Adipocyte (in vitro differentiated cells): ENCODE results near the gene MZB1.
A peak's percentile ranks its signal among the peaks of the same experiment; 100 is the strongest.

Source experiments
- DNase-seq: peaks from one replicate; pipeline ENCODE4 v3.0.0-alpha.2; 2015; ENCODE audit warnings: low read depth
- H3K27me3 ChIP-seq: replicated peaks from 2 replicates; pipeline ENCODE4 v1.7.0; 2013; ENCODE audit warnings: mild to moderate bottlenecking, low read length, moderate library complexity; ENCODE audit not compliant: control insufficient read depth, insufficient read depth
- H3K36me3 ChIP-seq: 2 replicates; pipeline ENCODE4 v1.7.0; 2013; ENCODE audit warnings: low read length, mild to moderate bottlenecking, moderate library complexity; ENCODE audit not compliant: control insufficient read depth, insufficient read depth, severe bottlenecking
- H3K4me1 ChIP-seq: 2 replicates; pipeline ENCODE4 v1.7.0; 2013; ENCODE audit warnings: mild to moderate bottlenecking, low read length, moderate library complexity; ENCODE audit not compliant: control insufficient read depth, insufficient read depth
- H3K4me3 ChIP-seq: 2 replicates; pipeline ENCODE4 v1.7.0; 2013; ENCODE audit warnings: mild to moderate bottlenecking, low read length, moderate library complexity
- H3K9ac ChIP-seq: 2 replicates; pipeline ENCODE4 v1.7.0; 2013; ENCODE audit warnings: mild to moderate bottlenecking, low read length, moderate library complexity
- H3K9me3 ChIP-seq: 2 replicates; pipeline ENCODE4 v1.7.0; 2013; ENCODE audit warnings: mild to moderate bottlenecking, low read length, moderate library complexity; ENCODE audit not compliant: control insufficient read depth

The MZB1 gene

DNA sequence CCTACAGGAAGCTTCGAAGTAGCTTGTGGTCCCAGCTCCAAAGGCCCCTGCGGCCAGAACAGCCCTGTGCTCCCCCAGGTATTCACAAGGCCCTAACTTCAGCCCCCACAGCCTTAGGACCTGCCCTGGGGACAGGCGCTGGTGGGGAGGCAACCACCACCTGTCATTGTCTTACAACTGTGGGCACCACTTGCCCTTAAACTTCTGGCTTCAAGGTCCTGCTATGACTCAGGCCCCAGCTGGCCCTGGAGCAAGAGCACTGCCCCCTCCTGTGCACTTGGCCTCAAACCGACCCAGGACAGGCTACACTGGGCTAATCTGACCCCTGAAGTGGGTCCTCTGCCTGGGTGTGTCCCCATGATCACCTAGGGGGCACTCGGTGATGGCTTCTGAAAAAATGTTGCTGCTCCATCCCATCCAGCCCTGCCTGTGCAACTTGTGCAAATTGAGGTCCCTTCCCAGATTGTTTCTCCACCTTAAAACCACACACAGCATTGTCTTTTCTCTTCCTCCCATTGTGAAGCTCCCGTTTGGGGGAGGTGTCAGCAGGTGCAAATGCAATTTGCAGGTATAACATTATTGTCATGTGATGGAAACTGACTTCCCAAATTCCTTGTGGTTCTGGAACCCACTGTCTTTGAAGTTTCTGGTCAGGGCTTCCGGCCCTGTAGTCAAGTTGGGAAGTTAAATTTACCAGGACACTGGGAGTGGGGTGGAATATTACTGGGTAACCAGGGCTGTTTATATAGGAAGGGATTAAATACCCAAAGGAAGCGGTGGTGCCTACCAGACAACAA, 6.3 kb upstream of the MZB1 start:
- peaks cover 9% of the 10 kb centered on the region for H3K4me1 ChIP-seq

DNA sequence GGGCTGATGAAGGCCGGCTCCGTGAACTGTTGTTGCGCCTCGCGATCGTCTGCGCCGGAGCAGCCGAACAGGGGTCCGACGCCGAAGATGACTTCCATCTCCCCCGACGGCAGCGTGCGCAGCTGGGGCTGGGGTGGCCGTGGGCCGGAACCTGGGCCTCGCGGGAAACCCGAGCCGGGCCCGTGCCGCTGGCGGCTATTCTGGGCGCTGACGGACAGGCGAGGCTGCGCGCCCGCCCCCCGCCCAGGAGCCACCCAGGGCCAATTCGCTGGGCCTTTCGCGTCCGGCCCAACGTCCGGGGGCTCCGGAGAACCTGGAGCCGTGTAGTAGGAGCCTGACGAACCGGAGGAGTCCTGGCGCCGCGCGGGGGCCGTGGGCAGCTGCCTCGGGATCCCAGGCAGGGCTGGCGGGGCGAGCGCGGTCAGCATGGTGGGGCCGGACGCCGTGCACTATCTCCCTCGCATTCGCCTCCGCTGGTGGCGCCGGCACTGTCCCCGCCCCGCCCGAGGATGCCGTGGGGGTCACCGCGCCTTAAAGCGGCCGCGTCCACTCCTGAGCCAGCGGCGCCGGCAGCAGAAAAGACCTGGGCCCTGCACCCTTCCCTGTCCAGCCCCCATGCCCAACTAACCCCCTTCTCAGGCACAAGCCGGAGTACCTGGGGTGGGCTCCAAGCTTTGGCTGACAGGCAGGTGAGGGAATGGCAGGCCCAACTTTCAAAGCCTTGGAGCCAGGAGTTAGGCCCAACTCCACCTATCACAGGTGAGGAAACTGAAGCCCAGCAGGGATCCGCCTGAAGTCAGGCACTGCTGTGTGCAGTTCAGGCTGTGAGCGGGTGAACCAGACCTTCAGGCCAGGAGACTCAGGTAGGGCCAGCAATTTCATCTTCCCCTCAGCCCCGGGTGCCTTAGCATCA, 5.2 kb upstream of the MZB1 start, which contains the start of gene PROB1:
PROB1 (minus strand) TSS at position 451 of the 913 bp plus-strand sequence; CDS start at position 428, 23 bp downstream.
- Histone ChIP-seq H3K9me3 (no peaks in the 10 kb centered on the region), H3K36me3 (no peaks in the 10 kb centered on the region), H3K9ac (peak within 1 kb of the TSS; percentile 46), H3K4me3 (peak within 1 kb of the TSS; percentile 71), H3K4me1 (peaks cover 10% of the 10 kb centered on the region), H3K27me3 (peaks cover 12% of the 10 kb centered on the region)
- DNase-seq, result no peak

More for the DNA sequence above, 6.3 kb upstream of the MZB1 start:
- peaks cover 12% of the 10 kb centered on the region for H3K27me3 ChIP-seq
- H3K36me3 ChIP-seq, result no peaks in the 10 kb centered on the region
- DNase-seq, result no peak
- no peak overlapping the region for H3K4me3 ChIP-seq
- no peak overlapping the region for H3K9ac ChIP-seq
- H3K9me3 ChIP-seq, result no peaks in the 10 kb centered on the region

DNA sequence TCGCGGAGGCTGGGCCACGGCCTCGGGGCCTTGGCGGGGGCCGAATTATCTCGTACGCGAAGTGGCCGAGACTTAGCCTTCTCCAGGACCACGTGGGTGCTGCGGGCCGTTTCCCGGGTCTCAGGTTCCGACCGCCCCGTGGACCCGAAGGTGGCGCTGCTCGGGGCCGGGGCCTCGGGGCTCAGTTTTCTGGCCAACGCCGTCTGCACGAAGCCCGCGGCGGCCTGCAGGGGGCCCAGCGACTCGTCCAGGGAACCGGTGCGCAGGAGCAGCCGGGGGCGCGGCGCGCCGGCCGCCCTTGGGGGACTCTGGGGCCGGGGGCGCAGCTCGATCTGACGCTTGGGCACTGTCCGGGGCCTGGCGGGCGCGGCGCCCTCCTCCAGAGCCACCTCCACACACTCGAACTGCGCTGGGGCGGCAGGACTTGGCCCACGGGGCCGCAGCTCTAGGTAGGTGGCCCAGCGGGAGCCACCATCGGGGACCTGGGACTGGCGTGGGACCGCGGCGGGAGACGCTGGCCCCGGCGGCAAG, 4.5 kb upstream of the MZB1 start:
- H3K9ac ChIP-seq, result peak overlapping the region; percentile 46
- H3K36me3 ChIP-seq, result no peaks in the 10 kb centered on the region
- no peaks in the 10 kb centered on the region for H3K9me3 ChIP-seq
- peak; percentile 54 for DNase-seq
- H3K27me3 ChIP-seq, result peaks cover 12% of the 10 kb centered on the region
- peak overlapping the region; percentile 71 for H3K4me3 ChIP-seq
- peaks cover 10% of the 10 kb centered on the region for H3K4me1 ChIP-seq

DNA sequence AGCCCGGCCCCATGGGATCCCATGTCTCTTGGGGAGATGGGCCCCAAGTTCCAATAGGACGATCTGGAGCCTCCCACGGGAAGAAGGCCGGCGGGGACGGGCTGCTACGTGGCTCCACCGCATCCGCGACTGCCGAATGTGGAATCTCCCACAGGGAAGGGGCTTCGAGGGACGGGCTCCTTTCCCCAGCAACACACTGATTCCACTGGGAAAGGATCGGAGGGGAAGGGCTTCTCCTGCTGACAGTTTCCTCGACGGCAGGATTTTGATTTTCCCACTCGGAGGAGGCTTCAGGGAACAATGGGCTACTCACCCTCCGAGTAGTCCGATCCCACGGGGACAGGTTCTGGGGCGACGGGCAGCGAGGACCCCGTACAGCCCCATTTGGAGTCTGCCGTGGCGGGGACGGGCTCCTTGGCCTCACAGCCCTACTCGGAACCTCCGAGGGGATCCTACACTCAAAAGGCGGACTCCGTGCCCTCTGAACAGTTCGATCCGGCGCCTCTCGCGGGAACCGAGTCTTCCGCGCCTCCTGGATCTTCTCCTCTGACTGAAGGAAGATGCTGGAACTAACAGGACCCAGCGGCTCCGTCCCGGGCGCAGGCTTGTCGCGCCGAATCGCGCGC, 3.9 kb upstream of the MZB1 start:
- peaks cover 12% of the 10 kb centered on the region for H3K27me3 ChIP-seq
- H3K4me3 ChIP-seq, result peak overlapping the region; percentile 71
- H3K4me1 ChIP-seq, result peaks cover 10% of the 10 kb centered on the region
- H3K36me3 ChIP-seq, result no peaks in the 10 kb centered on the region
- H3K9ac ChIP-seq, result peak overlapping the region; percentile 46
- DNase-seq, result no peak
- no peaks in the 10 kb centered on the region for H3K9me3 ChIP-seq

DNA sequence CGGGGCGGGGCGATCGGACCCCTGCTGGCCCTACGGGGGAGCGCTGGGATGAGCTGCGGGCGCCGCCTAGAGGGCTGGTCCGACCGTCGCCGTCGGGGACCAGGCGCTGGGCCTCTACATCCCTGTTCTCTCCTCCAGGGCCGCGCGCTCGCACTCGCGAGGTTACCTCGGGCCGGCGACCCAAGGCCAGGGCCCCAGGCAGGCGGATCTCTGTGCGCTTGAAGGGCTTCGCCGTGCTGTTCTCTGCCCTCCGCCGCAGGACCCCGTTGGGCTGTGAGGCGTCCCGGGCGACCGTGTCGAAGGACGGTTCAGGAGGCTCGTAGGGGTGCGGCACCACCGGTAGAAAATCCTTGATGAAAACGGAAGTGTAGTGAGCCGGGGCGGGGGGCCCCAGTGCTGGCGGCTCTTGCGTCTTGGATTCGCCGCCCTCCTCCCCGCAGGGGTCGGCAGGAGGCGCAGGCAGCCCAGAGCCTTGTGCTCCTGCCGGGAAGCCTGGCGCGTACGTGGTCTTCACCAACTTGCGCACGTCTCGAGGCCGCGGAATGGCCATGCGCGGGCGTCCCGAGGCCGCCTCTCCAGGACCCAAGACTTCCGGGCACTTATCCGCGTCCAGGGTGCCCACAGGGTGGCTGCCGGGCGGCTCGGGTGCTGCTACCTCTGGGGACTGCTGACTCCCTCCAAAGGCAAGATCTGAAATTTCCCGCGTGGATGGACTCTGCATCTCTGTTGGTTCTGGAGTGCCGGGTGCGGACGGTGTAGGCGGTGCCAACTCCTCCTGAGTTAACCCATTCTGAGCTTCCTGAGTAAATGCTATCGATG, 3.2 kb upstream of the MZB1 start:
- H3K36me3 ChIP-seq, result no peaks in the 10 kb centered on the region
- H3K9ac ChIP-seq, result peak overlapping the region; percentile 46
- peak; percentile 34 for DNase-seq
- H3K4me1 ChIP-seq, result peaks cover 10% of the 10 kb centered on the region
- H3K9me3 ChIP-seq, result no peaks in the 10 kb centered on the region
- peak overlapping the region; percentile 71 for H3K4me3 ChIP-seq
- H3K27me3 ChIP-seq, result peaks cover 12% of the 10 kb centered on the region

DNA sequence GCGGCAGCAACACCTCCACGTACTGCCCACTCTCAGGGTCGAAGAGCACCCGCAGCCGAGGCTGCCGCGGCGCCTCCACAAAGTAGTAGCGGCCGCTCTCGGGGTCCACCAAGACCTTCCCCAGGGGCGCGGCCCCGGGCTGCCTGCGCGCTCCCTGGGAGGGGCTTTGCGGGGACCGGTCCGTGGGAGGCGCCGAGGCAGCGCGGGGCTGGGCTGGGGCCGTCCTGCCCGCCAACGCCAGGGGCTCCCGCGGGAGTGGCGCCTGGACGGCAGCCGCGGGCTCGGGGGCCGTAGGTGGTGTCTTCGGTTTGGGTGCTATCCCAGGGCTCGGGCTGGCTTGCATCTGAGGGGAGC, 2.6 kb upstream of the MZB1 start:
- peak overlapping the region; percentile 71 for H3K4me3 ChIP-seq
- no peaks in the 10 kb centered on the region for H3K9me3 ChIP-seq
- no peak overlapping the region for H3K9ac ChIP-seq
- H3K4me1 ChIP-seq, result peaks cover 10% of the 10 kb centered on the region
- no peaks in the 10 kb centered on the region for H3K36me3 ChIP-seq
- no peak for DNase-seq
- H3K27me3 ChIP-seq, result peaks cover 12% of the 10 kb centered on the region

DNA sequence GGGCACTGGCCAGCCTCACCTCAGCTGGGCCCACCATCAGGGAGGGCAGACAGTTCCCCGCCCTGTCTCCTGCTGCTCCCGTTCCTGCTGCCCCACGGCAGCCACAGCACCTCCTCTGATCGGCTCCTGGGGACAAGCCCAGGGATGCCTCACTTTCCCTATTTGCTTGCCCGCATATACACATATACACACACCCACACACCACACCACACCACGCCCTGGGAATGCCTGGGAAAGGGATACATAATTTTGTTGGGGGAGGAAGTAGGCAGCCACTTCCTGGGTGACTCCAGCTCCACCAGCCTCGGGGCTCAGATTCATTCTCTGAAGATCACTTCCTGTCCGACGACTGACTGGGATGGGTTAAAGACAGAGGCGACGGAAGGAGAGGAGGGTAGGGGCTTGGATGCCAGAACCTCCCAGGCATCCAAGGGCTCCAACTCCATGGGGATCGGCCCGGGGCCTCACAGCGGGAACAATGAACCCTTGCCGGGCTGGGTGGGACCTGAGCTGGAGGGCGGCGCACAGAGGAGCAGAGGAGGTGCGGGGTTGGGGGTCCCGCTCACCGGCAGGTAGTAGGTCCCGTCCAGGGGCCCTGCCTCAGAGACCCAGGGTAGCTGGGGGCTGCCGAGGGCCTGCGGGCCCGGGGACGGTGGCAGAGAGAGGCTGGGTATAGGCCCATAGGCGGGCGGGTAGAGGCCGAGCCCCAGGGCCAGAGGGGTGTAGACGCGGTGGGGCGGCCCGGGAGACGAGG, 2.0 kb upstream of the MZB1 start:
- DNase-seq, result no peak
- H3K4me3 ChIP-seq, result no peak overlapping the region
- H3K9ac ChIP-seq, result no peak overlapping the region
- peaks cover 12% of the 10 kb centered on the region for H3K27me3 ChIP-seq
- H3K4me1 ChIP-seq, result peaks cover 10% of the 10 kb centered on the region
- H3K9me3 ChIP-seq, result no peaks in the 10 kb centered on the region
- no peaks in the 10 kb centered on the region for H3K36me3 ChIP-seq

DNA sequence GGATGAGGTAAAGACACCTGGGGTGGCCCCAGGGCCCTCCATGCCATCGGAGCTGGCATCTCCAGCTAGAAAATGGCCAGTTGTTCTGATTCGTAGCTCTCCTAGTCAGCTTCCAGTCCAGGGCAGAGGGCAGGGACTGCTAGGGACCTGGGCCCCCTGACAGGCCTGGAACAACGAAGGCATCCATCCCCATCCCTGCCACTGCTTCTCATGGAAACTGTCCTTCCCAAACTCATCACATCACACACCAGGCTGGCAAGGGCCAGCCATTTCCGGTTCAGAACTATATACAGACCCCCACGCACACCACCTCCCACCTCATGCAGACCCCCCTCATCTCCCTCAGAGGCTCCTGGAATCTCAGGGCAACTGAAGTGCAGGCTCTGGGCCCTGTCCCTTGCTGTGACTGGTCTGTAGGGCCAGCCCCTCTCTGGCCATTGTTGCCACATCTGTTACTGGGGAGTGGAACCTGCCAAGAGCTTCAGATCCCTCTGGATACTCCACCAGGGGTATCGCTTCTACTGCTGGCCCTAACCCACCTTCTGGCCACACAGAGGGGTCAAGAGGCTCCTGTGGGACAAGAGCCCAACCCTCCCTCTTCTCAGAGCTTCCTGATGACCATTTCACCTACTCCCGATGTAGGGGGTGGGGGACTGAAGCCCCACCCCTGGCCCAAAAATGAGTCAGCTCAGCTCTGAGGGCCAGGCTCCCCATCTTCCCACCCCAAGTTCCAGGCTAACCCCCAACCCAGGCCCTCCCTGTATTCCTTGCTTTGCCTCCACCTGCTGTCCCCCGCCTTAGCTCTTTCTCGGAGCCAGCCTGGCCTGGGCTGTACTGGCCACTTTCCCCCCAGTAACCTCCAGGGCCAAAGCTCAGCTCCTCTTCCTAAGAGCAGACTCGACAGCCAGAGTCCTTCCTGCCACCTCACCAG, 1.2 kb upstream of the MZB1 start:
- Histone ChIP-seq H3K9ac (no peak overlapping the region), H3K9me3 (no peaks in the 10 kb centered on the region), H3K4me3 (no peak overlapping the region), H3K4me1 (peaks cover 11% of the 10 kb centered on the region), H3K27me3 (peaks cover 12% of the 10 kb centered on the region), H3K36me3 (no peaks in the 10 kb centered on the region)
- DNase-seq, result no peak

DNA sequence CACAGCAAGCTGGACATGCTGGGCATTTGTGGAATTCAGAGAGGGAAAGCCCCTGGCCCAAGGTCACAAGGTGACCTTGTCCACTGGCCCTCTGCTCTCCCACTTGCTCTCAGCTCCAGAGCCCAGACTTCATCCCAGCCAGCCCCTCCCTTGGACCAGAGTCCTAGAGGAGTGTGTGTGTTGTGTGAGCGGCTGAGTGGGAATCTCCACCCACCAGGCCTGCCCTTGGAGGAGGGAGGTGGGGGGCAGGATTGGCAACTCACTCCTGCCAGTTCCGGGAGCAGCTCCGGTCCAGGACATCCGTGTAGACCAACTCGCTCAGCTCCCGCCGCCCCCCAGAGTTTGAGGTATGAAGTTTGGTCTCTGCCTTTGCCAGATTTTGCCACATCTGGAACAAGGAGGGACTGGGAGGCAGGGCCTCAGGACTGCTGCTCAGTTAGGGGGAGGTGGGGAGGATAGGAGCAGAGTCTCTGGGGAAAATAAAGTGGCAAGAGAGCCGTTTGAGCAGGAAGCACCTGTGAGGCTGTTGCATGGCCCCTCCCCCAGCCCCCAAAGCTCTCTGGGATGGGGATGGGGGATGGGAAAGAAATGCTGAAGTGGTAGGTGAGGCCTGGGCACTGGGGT, 1.4 kb downstream of the MZB1 start:
- peak; percentile 30 for DNase-seq
- Histone ChIP-seq H3K9ac (no peak overlapping the region), H3K9me3 (no peaks in the 10 kb centered on the region), H3K4me1 (peaks cover 37% of the 10 kb centered on the region), H3K27me3 (peaks cover 5% of the 10 kb centered on the region), H3K36me3 (no peaks in the 10 kb centered on the region), H3K4me3 (no peak overlapping the region)
